IPS-18a (cell line): ENCODE results near the gene DCC.

Source experiments
- H3K27ac ChIP-seq: one replicate; pipeline ENCODE4 v1.5.1; 2013; ENCODE audit warnings: low read length
- H3K27me3 ChIP-seq: one replicate; pipeline ENCODE4 v1.6.1; 2013; ENCODE audit warnings: mild to moderate bottlenecking, low read length; ENCODE audit not compliant: control insufficient read depth, insufficient read depth
- H3K36me3 ChIP-seq: one replicate; pipeline ENCODE4 v1.6.1; 2013; ENCODE audit warnings: low read depth, low read length; ENCODE audit not compliant: control insufficient read depth
- H3K4me1 ChIP-seq: one replicate; pipeline ENCODE4 v1.6.1; 2013; ENCODE audit warnings: low read depth, low read length; ENCODE audit not compliant: control insufficient read depth
- H3K4me3 ChIP-seq: one replicate; pipeline ENCODE4 v1.5.1; 2013; ENCODE audit warnings: low read length
- H3K9ac ChIP-seq: one replicate; pipeline ENCODE4 v1.6.1; 2013; ENCODE audit warnings: mild to moderate bottlenecking, low read length, moderate library complexity
- H3K9me3 ChIP-seq: one replicate; pipeline ENCODE4 v1.6.1; 2013; ENCODE audit warnings: low read depth, low read length; ENCODE audit not compliant: control insufficient read depth

The DCC gene

DNA sequence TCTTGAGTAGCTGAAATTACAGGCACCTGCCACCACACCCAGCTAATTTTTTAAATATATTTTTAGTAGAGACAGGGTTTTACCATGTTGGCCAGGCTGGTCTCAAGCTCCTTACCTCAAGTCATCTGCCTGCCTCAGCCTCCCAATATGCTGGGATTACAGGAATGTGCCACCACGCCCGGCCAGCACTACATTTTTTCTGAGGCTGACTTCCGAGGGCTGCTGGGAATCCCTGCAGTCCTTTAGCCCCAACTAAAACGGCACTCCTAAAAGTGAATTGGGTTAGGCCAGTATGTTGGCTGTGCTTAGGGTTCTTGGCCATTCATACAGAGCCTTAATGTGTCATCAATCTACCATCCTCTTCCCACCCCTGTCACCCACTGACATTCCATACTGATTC, 375.4 kb downstream of the DCC start:
- no peaks in the 10 kb centered on the region for H3K4me1 ChIP-seq
- no peak overlapping the region for H3K4me3 ChIP-seq
- H3K9me3 ChIP-seq: no peaks in the 10 kb centered on the region
- H3K36me3 ChIP-seq: no peaks in the 10 kb centered on the region
- no peak overlapping the region for H3K27ac ChIP-seq
- H3K9ac ChIP-seq: no peak overlapping the region
- no peaks in the 10 kb centered on the region for H3K27me3 ChIP-seq

DNA sequence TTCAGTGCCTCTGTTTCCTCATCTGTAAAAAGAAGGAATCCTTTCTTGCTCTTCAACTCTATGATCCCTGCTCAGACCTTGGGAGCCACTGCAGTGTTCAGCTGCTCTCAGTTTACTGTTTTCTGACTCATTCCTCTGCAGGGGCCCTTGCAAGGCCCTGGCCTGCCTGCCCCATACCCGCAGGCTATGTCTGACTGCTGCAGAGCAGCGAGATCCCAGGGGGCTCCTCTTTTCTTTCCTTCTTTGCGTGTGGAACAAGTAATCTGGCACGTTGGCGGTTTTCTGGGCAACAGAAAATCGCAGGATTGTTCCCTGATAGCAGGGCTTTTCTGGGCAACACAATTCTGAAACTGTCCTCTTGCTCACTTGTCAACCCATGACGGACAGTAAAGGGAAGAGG, 376.0 kb downstream of the DCC start:
- H3K36me3 ChIP-seq: no peaks in the 10 kb centered on the region
- H3K4me1 ChIP-seq: no peaks in the 10 kb centered on the region
- no peak overlapping the region for H3K9ac ChIP-seq
- no peak overlapping the region for H3K27ac ChIP-seq
- no peak overlapping the region for H3K4me3 ChIP-seq
- H3K9me3 ChIP-seq: no peaks in the 10 kb centered on the region
- no peaks in the 10 kb centered on the region for H3K27me3 ChIP-seq

DNA sequence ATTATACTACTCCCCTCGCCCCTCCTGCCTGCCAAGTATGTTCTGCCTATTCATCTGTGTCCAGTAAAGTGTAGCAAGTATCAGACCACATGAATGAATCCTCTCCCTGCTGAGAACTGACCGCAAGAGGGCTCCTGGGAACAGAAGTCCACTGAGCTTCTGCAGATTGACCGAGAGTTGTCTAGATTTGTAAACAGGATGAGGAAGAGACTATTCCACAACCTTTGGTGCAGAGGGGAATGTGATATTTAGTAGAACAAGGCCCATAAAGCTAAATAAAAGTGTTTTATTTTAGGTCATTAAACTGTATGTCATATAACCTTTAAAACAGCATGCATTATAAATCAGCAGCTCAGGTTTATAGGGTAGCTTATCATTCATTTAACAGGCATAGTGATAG, 377.0 kb downstream of the DCC start:
- H3K27ac ChIP-seq: no peak overlapping the region
- no peaks in the 10 kb centered on the region for H3K27me3 ChIP-seq
- no peak overlapping the region for H3K9ac ChIP-seq
- no peaks in the 10 kb centered on the region for H3K4me1 ChIP-seq
- no peaks in the 10 kb centered on the region for H3K9me3 ChIP-seq
- H3K36me3 ChIP-seq: no peaks in the 10 kb centered on the region
- H3K4me3 ChIP-seq: no peak overlapping the region

DNA sequence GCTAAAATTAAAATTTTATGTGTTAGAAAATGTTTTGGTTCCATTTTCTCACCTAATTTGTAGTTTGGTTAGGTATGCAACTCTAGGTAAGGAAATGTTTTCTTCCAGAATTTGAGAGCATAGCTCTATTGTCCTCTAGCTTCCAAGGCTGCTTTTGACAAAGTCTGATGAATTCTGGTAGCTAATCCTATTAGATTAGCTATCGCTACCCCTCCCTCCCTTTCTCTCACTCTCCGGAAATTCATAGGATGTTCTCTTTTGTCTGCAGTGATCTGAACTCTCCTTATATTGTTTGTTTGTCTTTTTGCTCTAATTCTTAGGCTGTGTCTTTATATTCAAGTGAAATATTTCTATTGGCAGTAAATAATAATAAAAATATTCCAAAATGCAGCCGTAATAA, 382.9 kb downstream of the DCC start:
- no peak overlapping the region for H3K9ac ChIP-seq
- no peaks in the 10 kb centered on the region for H3K27me3 ChIP-seq
- no peaks in the 10 kb centered on the region for H3K36me3 ChIP-seq
- H3K4me3 ChIP-seq: no peak overlapping the region
- H3K4me1 ChIP-seq: no peaks in the 10 kb centered on the region
- no peak overlapping the region for H3K27ac ChIP-seq
- no peaks in the 10 kb centered on the region for H3K9me3 ChIP-seq

DNA sequence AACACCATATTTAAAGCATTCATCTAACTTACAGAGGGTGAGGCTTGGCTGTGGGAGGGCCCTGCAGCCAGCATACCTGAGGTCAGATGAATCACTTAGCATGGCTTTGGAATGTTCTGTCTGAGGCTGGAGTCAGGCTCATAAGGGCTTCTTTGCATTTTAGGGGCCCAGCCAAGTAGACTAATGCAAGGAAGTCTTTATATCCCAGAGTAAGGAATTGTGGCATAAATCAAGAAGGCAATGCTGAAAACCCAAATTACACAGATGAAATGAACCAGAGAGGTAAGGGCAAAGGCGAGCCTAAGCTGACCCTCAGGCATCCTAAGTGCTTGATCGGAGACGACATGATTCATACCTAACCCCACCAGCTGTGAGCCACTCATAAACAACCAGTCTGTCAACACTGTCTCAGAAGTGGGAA, 383.6 kb downstream of the DCC start:
- H3K9ac ChIP-seq: no peak overlapping the region
- no peaks in the 10 kb centered on the region for H3K27me3 ChIP-seq
- H3K9me3 ChIP-seq: no peaks in the 10 kb centered on the region
- no peak overlapping the region for H3K4me3 ChIP-seq
- no peaks in the 10 kb centered on the region for H3K4me1 ChIP-seq
- no peak overlapping the region for H3K27ac ChIP-seq
- no peaks in the 10 kb centered on the region for H3K36me3 ChIP-seq

DNA sequence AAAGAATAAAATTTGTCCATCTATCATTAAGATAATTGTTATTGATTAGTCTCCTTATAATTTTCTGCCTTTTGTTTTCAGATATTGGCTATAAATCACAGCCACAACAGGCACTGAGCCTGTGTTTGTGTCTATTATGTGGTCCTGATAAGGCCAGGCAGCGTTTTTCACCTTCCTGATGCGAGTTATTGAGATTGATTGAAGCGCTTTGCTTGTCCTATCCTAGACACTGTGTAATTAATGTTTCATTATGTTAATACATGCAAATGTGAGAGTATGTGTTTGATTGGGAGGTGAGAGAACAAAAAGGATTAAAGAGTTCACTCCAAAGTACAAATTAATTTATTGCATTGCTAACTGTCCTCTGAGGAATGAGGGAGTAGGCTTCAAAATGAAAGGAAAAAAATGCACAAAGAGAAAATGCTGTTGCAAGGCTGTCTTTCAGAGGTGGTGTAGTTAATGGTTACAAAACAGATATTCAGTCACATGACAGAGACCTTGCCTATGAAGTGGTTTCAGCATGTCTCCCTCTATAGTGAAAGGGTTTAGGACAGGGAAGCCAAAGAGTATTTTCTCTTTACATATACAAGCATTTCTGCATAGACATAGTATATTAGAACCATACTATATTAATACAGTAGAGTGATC, 391.1 kb downstream of the DCC start:
- H3K4me1 ChIP-seq: no peaks in the 10 kb centered on the region
- no peaks in the 10 kb centered on the region for H3K9me3 ChIP-seq
- no peak overlapping the region for H3K9ac ChIP-seq
- no peaks in the 10 kb centered on the region for H3K27me3 ChIP-seq
- H3K4me3 ChIP-seq: no peak overlapping the region
- no peaks in the 10 kb centered on the region for H3K36me3 ChIP-seq
- no peak overlapping the region for H3K27ac ChIP-seq

DNA sequence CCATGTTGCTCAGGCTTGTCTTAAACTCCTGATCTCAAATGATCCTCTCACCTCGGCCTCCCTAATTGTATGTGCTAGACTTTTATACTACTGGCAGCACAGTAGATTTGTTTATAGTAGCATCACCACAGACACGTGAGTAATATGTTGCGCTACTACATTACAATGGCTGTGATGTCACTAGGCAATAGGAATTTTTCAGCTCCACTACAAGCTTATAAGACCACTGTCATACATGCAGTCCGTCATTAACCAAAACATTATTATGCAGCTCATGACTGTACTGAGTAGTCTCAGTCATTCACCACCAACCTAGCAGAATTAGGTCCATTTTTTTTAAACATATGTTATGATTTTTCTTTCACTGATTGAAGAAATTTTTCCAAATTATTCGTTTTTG, 398.9 kb downstream of the DCC start:
- H3K9ac ChIP-seq: no peak overlapping the region
- H3K36me3 ChIP-seq: no peaks in the 10 kb centered on the region
- H3K4me3 ChIP-seq: no peak overlapping the region
- no peaks in the 10 kb centered on the region for H3K27me3 ChIP-seq
- no peak overlapping the region for H3K27ac ChIP-seq
- no peaks in the 10 kb centered on the region for H3K4me1 ChIP-seq
- no peaks in the 10 kb centered on the region for H3K9me3 ChIP-seq

DNA sequence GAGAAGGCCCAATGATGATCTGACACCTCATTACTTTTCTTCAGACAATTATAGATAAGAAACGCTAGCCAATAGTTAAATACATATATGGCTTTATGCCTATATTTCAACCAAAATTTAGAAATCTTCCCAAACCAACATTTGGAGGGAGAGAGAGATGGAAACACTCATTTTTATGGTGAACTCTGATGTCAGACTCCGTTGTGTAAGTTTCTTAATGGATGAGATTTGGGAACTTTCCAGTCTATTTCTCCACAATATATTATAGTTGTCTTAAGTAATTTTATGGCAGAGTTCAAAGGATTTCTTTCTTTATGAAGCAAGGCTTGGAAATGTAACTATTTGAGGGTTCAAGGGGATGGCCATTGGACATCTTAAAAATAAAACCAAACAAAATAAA, 407.0 kb downstream of the DCC start:
- no peaks in the 10 kb centered on the region for H3K36me3 ChIP-seq
- H3K4me3 ChIP-seq: no peak overlapping the region
- no peaks in the 10 kb centered on the region for H3K27me3 ChIP-seq
- no peaks in the 10 kb centered on the region for H3K4me1 ChIP-seq
- H3K9ac ChIP-seq: no peak overlapping the region
- no peaks in the 10 kb centered on the region for H3K9me3 ChIP-seq
- no peak overlapping the region for H3K27ac ChIP-seq

DNA sequence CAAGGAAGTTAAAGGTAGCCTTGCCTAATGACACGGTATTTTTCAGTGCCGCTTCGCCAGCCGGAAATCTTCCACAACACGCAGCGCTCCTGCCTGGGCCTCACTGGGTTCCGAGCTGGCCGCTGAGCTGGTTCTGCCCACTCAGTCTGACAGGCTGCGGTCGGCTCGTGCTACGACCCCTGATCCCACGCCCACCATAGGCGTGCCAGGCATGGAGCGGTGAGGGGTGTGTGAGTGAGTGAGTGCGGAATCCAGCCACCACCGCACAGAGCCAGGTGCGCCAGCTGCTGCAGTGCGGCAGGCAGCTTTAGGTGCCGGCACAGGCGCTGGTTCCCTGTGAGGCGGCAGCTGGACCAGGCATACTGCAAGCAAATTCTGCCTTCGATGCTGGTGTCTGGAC, 407.9 kb downstream of the DCC start:
- no peaks in the 10 kb centered on the region for H3K4me1 ChIP-seq
- no peaks in the 10 kb centered on the region for H3K27me3 ChIP-seq
- no peak overlapping the region for H3K4me3 ChIP-seq
- H3K27ac ChIP-seq: no peak overlapping the region
- no peak overlapping the region for H3K9ac ChIP-seq
- no peaks in the 10 kb centered on the region for H3K9me3 ChIP-seq
- no peaks in the 10 kb centered on the region for H3K36me3 ChIP-seq

DNA sequence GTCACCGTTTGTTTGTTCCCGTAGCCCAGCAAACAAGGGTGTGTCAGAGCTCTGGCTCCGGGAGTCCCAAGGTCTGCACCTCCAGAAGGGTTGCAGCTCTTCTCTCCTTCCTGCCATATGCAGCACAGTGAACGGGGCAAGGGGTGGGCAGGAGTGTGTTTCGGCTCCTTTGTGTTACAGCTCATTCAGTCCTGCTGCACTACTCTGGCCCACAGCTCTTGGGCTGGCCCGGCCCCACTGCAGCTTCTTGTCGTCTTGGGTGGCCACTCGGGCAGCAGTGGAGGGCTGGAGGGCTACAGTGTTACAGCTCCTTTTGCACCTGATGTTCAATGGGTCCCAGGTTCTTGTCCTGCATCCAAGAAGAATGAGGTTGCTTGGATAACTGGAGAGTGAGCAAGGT, 408.3 kb downstream of the DCC start:
- H3K4me3 ChIP-seq: no peak overlapping the region
- H3K27me3 ChIP-seq: no peaks in the 10 kb centered on the region
- H3K27ac ChIP-seq: no peak overlapping the region
- H3K9ac ChIP-seq: no peak overlapping the region
- no peaks in the 10 kb centered on the region for H3K9me3 ChIP-seq
- H3K4me1 ChIP-seq: no peaks in the 10 kb centered on the region
- no peaks in the 10 kb centered on the region for H3K36me3 ChIP-seq

DNA sequence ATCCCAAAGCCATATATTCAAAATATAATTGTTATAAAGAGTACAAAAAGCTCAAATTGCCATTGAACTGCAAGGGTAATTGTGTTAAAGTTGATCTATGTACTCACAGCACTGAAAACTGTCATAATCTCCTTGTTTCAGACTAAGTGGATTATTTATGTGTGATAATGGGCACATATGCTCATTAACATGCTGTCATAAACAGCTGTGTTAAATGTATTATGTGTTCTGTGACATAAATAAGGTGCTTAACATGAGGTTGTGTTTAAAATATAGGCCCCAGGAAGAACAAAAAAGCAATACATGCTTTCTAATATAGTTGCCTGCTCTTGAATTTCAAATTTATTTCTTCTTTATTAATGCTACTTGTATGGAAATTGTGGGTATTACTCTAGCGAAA, 409.5 kb downstream of the DCC start:
- Histone ChIP-seq H3K9me3 (no peaks in the 10 kb centered on the region), H3K4me3 (no peak overlapping the region), H3K36me3 (no peaks in the 10 kb centered on the region)

DNA sequence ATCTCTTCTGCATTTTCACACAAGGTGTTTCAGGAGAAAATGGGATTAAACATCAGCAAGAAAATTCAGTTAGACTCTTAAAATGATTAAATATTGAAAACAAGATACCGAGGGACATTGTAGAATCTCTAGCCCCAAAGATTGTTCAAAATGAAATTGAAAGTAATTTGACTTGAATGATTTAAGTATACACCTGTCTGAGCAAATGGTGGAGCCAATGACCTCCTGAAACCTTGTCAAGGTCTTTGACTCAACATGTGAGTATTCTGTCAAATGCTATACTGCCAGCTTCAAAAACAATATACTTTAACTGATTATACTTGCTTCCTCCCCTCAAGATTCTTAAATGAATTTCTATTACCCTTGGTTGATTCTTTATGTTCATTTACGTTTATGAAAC, 411.0 kb downstream of the DCC start:
- Histone ChIP-seq H3K4me1 (no peaks in the 10 kb centered on the region), H3K9me3 (no peaks in the 10 kb centered on the region), H3K4me3 (no peak overlapping the region), H3K27ac (no peak overlapping the region), H3K27me3 (no peaks in the 10 kb centered on the region), H3K36me3 (no peaks in the 10 kb centered on the region), H3K9ac (no peak overlapping the region)

More for the DNA sequence above, 409.5 kb downstream of the DCC start:
- Histone ChIP-seq H3K4me1 (no peaks in the 10 kb centered on the region), H3K27ac (no peak overlapping the region), H3K9ac (no peak overlapping the region), H3K27me3 (no peaks in the 10 kb centered on the region)
